ENCODE measurements around the gene PSD4.

DNA sequence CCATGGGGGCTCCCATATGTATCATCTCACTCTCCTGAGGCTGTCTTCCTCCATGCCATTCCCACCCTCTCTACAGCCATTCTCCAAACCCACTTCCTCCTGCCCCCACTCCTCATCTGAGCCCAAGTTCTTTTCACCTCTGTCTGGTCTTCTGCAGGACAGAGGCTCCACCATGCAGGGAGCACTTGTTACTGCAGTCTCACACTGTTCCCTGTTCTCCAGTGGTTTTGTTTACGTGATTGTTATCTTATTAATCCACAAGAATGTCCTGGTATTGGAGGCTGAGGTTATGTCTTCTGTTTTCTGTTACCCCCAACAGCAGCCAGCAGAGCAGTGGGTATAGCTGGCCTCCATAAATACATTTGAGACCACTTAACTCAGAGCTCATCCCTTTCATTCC, 53.5 kb downstream of the PSD4 start:
- TF ChIP-seq, protein P1, sequence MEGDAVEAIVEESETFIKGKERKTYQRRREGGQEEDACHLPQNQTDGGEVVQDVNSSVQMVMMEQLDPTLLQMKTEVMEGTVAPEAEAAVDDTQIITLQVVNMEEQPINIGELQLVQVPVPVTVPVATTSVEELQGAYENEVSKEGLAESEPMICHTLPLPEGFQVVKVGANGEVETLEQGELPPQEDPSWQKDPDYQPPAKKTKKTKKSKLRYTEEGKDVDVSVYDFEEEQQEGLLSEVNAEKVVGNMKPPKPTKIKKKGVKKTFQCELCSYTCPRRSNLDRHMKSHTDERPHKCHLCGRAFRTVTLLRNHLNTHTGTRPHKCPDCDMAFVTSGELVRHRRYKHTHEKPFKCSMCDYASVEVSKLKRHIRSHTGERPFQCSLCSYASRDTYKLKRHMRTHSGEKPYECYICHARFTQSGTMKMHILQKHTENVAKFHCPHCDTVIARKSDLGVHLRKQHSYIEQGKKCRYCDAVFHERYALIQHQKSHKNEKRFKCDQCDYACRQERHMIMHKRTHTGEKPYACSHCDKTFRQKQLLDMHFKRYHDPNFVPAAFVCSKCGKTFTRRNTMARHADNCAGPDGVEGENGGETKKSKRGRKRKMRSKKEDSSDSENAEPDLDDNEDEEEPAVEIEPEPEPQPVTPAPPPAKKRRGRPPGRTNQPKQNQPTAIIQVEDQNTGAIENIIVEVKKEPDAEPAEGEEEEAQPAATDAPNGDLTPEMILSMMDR (conservative IDR thresholded peaks at IDR 0.05; ENCODE audit: low read length) = peak; percentile 27
- TF ChIP-seq EZH2phosphoT487 (IDR thresholded peaks at IDR 0.05; ENCODE audit: borderline replicate concordance) = no peak

Data from Loucy (cell line).